Fibroblast of villous mesenchyme (primary cell): Measurements from ENCODE around the gene KDM2A. TPM values are rescaled to one million over a fixed set of nuclear protein-coding genes. Genes with fewer than 3 reads are reported as not detected.
"Not testable (repeated sequence)": the region's sequence is repeated elsewhere in the genome, so short reads cannot be mapped to it uniquely, and the experiment has no call there.

Experiments used
- DNase-seq: peaks from one replicate; pipeline ENCODE4 v3.0.0-alpha.2; 2010; ENCODE audit warnings: low read depth
- H3K4me3 ChIP-seq: 2 replicates; pipeline ENCODE4 v1.5.1; 2011; ENCODE audit warnings: low read depth, mild to moderate bottlenecking, low read length
- CTCF ChIP-seq: IDR thresholded peaks from 2 replicates; pipeline ENCODE4 v1.5.1; 2012; ENCODE audit warnings: low read depth, mild to moderate bottlenecking, low read length; ENCODE audit not compliant: insufficient read depth
- total RNA-seq: library from RNA; depleted of rRNA; stranded (reverse); fragments of >200 nt; gene quantifications from 2 replicates; pipeline ENCODE4 v1.2.3, GENCODE V29; 2012

The KDM2A gene
- total RNA-seq, 1 donor, result 50.5 TPM

GRCh38 chr11:67126986-67127385, 7.9 kb downstream of the KDM2A start:
- TF ChIP-seq CTCF, result no peak
- no peak for DNase-seq
- no peak overlapping the region for H3K4me3 ChIP-seq

- not testable (repeated sequence) for DNase-seq, H3K4me3 ChIP-seq
Observed at GRCh38 chr11:67130861-67131260, 11.8 kb downstream of the KDM2A start.

GRCh38 chr11:67136156-67136555, 17.1 kb downstream of the KDM2A start:
- TF ChIP-seq CTCF, result no peak
- DNase-seq, result peak; percentile 17
- no peak overlapping the region for H3K4me3 ChIP-seq

GRCh38 chr11:67138922-67139321, 19.9 kb downstream of the KDM2A start:
- DNase-seq, result no peak
- no peak for TF ChIP-seq CTCF
- no peak overlapping the region for H3K4me3 ChIP-seq

- DNase-seq, result no peak
- H3K4me3 ChIP-seq, result no peak overlapping the region
- TF ChIP-seq CTCF, result no peak
Observed at GRCh38 chr11:67146516-67147226, 27.6 kb downstream of the KDM2A start.

GRCh38 chr11:67153971-67154370, 34.9 kb downstream of the KDM2A start:
- no peak overlapping the region for H3K4me3 ChIP-seq
- no peak for DNase-seq
- TF ChIP-seq CTCF, result no peak

- no peak for DNase-seq
- no peak for TF ChIP-seq CTCF
- H3K4me3 ChIP-seq, result no peak overlapping the region
Observed at GRCh38 chr11:67154726-67155125, 35.7 kb downstream of the KDM2A start.
